Panc1 (cell line): ENCODE data around the gene ARHGEF25.

Experiments used
- POLR2AphosphoS5 ChIP-seq: IDR thresholded peaks from 2 replicates; pipeline ENCODE4 v1.6.1; 2012; ENCODE audit warnings: mild to moderate bottlenecking, low read depth, low read length, moderate library complexity
- SIN3A ChIP-seq: IDR thresholded peaks from 2 replicates; pipeline ENCODE4 v1.6.1; 2012; ENCODE audit warnings: low read depth, mild to moderate bottlenecking, low read length, moderate library complexity, borderline replicate concordance; ENCODE audit not compliant: insufficient read depth
- TCF7L2 ChIP-seq: IDR thresholded peaks from 2 replicates; pipeline ENCODE4 v1.6.1; 2011; ENCODE audit warnings: mild to moderate bottlenecking, low read depth, low read length, inconsistent platforms
- TF ChIP-seq, protein P1 (sequence below): fragments of 450-650 bp; IDR thresholded peaks from 2 replicates; pipeline ENCODE4 v1.5.1; 2017; ENCODE audit warnings: mild to moderate bottlenecking
- TF ChIP-seq, protein P2 (sequence below), 2 experiments: IDR thresholded peaks; 2 replicates each; pipeline ENCODE4 v1.6.1; 2011 to 2012; ENCODE audit warnings: low read depth in 2 of 2, control low read depth in 1 of 2, low read length in 1 of 2, mild to moderate bottlenecking in 1 of 2, moderate library complexity in 1 of 2; ENCODE audit not compliant: insufficient read depth in 1 of 2

DNA sequence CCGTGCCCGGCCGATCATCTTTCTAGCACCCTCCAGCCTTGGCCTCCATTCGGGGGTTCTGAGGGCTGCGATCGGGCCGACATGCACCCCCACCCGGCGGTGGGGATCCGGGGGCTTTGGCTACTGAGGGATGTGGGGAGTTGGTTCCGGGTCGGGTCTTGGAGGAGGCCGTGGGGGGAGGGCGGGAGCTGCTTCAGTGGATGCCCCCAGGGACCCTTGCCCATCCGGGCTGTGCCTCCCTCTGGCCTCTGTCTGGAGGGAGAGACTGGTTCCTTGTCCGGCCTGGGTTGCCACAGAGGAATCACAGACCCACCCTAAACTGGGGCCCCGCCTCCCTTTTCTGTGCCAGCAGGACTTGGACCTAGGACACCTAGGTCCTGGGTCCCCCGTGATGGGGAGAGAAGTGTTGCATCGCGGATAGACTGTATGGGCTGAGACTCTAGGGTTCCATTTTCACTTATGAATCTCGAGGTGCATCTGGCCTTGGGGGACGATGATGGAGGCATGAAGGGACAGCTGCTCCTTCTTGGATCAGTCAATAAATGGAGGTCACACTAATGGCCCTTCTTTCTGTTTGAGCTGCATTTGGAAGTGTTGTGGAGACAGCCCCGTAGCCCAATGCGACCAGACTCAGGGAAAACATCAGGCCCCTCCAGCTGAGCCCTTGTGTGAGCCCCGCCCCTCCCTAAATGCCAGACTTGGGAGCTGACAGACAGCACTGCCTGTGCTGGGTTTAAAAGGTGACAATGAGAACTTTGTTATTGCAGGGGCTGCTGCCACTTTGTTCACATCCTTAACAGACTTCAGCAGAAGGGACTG lies 6.0 kb upstream of the ARHGEF25 start:
- TF ChIP-seq, protein P1, sequence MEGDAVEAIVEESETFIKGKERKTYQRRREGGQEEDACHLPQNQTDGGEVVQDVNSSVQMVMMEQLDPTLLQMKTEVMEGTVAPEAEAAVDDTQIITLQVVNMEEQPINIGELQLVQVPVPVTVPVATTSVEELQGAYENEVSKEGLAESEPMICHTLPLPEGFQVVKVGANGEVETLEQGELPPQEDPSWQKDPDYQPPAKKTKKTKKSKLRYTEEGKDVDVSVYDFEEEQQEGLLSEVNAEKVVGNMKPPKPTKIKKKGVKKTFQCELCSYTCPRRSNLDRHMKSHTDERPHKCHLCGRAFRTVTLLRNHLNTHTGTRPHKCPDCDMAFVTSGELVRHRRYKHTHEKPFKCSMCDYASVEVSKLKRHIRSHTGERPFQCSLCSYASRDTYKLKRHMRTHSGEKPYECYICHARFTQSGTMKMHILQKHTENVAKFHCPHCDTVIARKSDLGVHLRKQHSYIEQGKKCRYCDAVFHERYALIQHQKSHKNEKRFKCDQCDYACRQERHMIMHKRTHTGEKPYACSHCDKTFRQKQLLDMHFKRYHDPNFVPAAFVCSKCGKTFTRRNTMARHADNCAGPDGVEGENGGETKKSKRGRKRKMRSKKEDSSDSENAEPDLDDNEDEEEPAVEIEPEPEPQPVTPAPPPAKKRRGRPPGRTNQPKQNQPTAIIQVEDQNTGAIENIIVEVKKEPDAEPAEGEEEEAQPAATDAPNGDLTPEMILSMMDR = no peak
- TF ChIP-seq, protein P2, sequence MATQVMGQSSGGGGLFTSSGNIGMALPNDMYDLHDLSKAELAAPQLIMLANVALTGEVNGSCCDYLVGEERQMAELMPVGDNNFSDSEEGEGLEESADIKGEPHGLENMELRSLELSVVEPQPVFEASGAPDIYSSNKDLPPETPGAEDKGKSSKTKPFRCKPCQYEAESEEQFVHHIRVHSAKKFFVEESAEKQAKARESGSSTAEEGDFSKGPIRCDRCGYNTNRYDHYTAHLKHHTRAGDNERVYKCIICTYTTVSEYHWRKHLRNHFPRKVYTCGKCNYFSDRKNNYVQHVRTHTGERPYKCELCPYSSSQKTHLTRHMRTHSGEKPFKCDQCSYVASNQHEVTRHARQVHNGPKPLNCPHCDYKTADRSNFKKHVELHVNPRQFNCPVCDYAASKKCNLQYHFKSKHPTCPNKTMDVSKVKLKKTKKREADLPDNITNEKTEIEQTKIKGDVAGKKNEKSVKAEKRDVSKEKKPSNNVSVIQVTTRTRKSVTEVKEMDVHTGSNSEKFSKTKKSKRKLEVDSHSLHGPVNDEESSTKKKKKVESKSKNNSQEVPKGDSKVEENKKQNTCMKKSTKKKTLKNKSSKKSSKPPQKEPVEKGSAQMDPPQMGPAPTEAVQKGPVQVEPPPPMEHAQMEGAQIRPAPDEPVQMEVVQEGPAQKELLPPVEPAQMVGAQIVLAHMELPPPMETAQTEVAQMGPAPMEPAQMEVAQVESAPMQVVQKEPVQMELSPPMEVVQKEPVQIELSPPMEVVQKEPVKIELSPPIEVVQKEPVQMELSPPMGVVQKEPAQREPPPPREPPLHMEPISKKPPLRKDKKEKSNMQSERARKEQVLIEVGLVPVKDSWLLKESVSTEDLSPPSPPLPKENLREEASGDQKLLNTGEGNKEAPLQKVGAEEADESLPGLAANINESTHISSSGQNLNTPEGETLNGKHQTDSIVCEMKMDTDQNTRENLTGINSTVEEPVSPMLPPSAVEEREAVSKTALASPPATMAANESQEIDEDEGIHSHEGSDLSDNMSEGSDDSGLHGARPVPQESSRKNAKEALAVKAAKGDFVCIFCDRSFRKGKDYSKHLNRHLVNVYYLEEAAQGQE (IDR thresholded peaks at IDR 0.05; ENCODE audit: insufficient read depth in 1 of 2, low read depth in 2 of 2, low read length in 1 of 2) = no peak
- TF ChIP-seq SIN3A = no peak
- TF ChIP-seq TCF7L2 = no peak
- TF ChIP-seq POLR2AphosphoS5 = no peak
